ENCODE results near the gene SPATS2L. TPM values are rescaled to one million over a fixed set of nuclear protein-coding genes. Genes with fewer than 3 reads are reported as not detected.
A peak's percentile ranks its signal among the peaks of the same experiment; 100 is the strongest.

SPATS2L gene
- total RNA-seq, 4 donors from 2014 or later: 33.4 to 236 (median 159) TPM

DNA sequence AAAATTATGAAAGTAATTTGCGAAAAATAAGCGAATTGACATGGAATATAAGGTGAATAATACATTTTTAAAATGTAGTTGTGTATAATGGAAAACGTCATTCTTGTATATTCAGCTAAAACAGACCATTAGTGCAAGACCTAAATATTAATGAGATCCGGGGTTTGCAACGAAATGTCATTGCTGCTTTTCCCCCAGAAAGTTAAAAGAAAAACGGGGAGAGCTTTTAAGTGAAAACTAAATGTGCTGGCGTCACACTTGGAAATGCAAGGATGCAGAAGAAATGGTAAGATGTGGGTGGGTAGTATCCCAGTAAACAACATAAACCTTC is 219.0 kb downstream of the SPATS2L start:
- no peak for DNase-seq
- TF ChIP-seq POLR2A (IDR thresholded peaks at IDR 0.05): no peak
- TF ChIP-seq, protein P1, sequence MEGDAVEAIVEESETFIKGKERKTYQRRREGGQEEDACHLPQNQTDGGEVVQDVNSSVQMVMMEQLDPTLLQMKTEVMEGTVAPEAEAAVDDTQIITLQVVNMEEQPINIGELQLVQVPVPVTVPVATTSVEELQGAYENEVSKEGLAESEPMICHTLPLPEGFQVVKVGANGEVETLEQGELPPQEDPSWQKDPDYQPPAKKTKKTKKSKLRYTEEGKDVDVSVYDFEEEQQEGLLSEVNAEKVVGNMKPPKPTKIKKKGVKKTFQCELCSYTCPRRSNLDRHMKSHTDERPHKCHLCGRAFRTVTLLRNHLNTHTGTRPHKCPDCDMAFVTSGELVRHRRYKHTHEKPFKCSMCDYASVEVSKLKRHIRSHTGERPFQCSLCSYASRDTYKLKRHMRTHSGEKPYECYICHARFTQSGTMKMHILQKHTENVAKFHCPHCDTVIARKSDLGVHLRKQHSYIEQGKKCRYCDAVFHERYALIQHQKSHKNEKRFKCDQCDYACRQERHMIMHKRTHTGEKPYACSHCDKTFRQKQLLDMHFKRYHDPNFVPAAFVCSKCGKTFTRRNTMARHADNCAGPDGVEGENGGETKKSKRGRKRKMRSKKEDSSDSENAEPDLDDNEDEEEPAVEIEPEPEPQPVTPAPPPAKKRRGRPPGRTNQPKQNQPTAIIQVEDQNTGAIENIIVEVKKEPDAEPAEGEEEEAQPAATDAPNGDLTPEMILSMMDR (IDR thresholded peaks at IDR 0.05): no peak
- TF ChIP-seq EP300 (IDR thresholded peaks at IDR 0.05; ENCODE audit: low read depth): no peak
- TF ChIP-seq POLR2AphosphoS5 (IDR thresholded peaks at IDR 0.05): no peak
- H3K4me3 ChIP-seq: peak overlapping the region; percentile 71 to 87 (median 78)
- H3K4me1 ChIP-seq: peaks cover 4 to 26% (median 17%) of the 10 kb centered on the region in 4 donors
- intact Hi-C loops (cut with DNase I; ENCODE audit: low total_unique reads) (no loop called here), in situ Hi-C loops (cut with MboI; ENCODE audit: low pct_ligation_motif_present in 1 of 4, low pct_unique_long_range_greater_than_20kb in 1 of 4, low sequenced_read_pairs in 3 of 4) (no loop called here)
- 21 to 38% methylated on average over 3 to 7 of the region's 7 CpGs for WGBS, 2 donors (ENCODE audit: low coverage in 1 of 2)
- H3K27me3 ChIP-seq: no peaks in the 10 kb centered on the region
- peak overlapping the region; percentile 67 to 83 (median 80) for H3K27ac ChIP-seq
- H3K9me3 ChIP-seq: no peaks in the 10 kb centered on the region
- no peaks in the 10 kb centered on the region for H3K36me3 ChIP-seq

DNA sequence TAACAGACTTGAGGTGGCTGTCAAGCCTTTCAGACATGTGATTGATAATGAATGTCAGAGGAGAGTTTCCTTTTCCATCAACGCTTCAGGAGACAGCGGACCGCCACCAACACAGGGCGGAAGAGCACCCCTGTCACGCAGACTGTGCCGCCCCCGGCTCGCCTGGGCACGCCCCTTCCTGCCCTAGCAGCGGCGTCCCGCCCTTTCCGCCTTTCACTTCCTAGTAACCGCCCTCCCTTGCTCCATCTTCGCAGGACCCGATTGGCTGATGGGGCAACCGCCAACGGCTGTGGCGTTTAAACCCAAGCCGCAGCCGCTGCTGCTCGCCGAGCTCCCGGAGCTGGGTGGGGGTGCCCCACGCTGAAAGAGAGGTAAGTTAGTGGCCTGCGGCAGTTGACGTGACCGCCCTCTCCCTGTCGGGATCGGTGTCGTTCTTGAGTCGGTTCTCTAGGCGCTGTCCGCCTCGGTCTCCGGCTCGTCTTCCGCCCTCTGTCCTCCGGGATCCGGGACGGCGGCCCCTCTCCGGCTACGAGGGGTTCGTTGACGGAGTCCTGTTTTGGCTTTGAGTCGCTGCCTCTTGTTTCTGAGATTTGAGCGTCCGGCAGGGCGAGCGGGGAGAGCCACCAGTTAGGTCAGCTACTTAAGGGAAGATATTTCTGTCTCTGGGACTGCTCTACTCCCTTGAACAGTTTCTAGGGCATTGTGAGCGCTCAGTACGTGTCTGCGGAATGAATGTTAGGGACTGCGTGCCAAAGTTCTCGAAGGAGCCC is 219.6 kb downstream of the SPATS2L start, which contains the start of gene SGO2:
SGO2 (plus strand) TSS at position 326 of the 770 bp plus-strand sequence. CDS start 6,769 bp downstream, outside the sequence.
- intact Hi-C loops (cut with DNase I; ENCODE audit: low total_unique reads): no loop called here
- WGBS, 2 donors (ENCODE audit: low coverage in 1 of 2): 0% methylated on average over 1 to 56 of the region's 56 CpGs
- TF ChIP-seq EP300 (IDR thresholded peaks at IDR 0.05; ENCODE audit: low read depth) (no peak), POLR2AphosphoS5 (IDR thresholded peaks at IDR 0.05) (peak; percentile 86 to 92 (median 87)), POLR2A (IDR thresholded peaks at IDR 0.05) (peak; percentile 73)
- TF ChIP-seq, protein P1 (IDR thresholded peaks at IDR 0.05): no peak
- peak; percentile 96 for DNase-seq
- Histone ChIP-seq H3K4me3 (peak within 1 kb of the TSS; percentile 71 to 87 (median 78)), H3K4me1 (peaks cover 4 to 26% (median 17%) of the 10 kb centered on the region in 4 donors), H3K27ac (peak within 1 kb of the TSS; percentile 71 to 83 (median 80)), H3K27me3 (no peaks in the 10 kb centered on the region), H3K36me3 (no peaks in the 10 kb centered on the region), H3K9me3 (no peaks in the 10 kb centered on the region)
- in situ Hi-C loops (cut with MboI; ENCODE audit: low pct_ligation_motif_present in 1 of 4, low pct_unique_long_range_greater_than_20kb in 1 of 4, low sequenced_read_pairs in 3 of 4): no loop called here

DNA sequence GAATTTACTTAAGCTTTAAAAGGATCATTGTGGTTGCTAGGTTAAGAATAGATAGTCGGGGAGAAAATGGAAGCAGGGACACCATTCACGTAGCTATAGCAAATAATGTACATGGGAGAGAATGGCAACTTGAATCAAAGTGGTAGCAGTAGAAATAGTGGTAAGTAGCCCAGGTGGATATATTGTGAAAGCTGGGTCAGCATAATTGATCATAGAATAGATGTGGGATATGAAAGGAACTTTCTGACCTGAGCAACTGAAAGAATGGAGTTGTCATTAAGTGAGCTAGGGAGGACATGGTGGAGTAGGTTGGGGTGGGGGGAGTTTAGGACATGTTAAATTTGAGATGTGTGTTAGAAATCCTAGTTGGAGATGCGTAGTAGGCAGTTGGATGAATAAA is 221.7 kb downstream of the SPATS2L start:
- H3K27ac ChIP-seq: no peak overlapping the region
- intact Hi-C loops (cut with DNase I; ENCODE audit: low total_unique reads): no loop called here
- H3K36me3 ChIP-seq: no peaks in the 10 kb centered on the region
- 90 to 93% methylated on average over 2 to 3 of the region's 3 CpGs for WGBS, 2 donors (ENCODE audit: low coverage in 1 of 2)
- no peaks in the 10 kb centered on the region for H3K9me3 ChIP-seq
- in situ Hi-C loops (cut with MboI; ENCODE audit: low pct_ligation_motif_present in 1 of 4, low pct_unique_long_range_greater_than_20kb in 1 of 4, low sequenced_read_pairs in 3 of 4): no loop called here
- no peak for DNase-seq
- peaks cover 4 to 26% (median 17%) of the 10 kb centered on the region in 4 donors for H3K4me1 ChIP-seq
- H3K4me3 ChIP-seq: no peak overlapping the region
- TF ChIP-seq, protein P1 (IDR thresholded peaks at IDR 0.05): no peak
- TF ChIP-seq POLR2A (IDR thresholded peaks at IDR 0.05): no peak
- no peak for TF ChIP-seq EP300 (IDR thresholded peaks at IDR 0.05; ENCODE audit: low read depth)
- no peak for TF ChIP-seq POLR2AphosphoS5 (IDR thresholded peaks at IDR 0.05)
- no peaks in the 10 kb centered on the region for H3K27me3 ChIP-seq

Small RNA genes lying within 50 kb of the gene (small RNA-seq; reads per million reads assigned to genes)
- gene RNY4P34: 0 to 0.70 (median 0.09) reads per million in 4 donors

Other genes with a start within 250 kb of the SPATS2L start
- 10 to 100 TPM; 18.5 to 68.5 (median 20.7) TPM for gene KCTD18, start 203.4 kb downstream of the SPATS2L start, total RNA-seq
- 1 to 10 TPM in 3 of 4 donors, under 1 TPM in 1; 0.75 to 4.8 (median 2.9) TPM for gene SGO2, start 219.5 kb downstream of the SPATS2L start, total RNA-seq